H1 (cell line): ENCODE measurements around the gene IL17RD. TPM values are rescaled to one million over a fixed set of nuclear protein-coding genes. Genes with fewer than 3 reads are reported as not detected.
A peak's percentile ranks its signal among the peaks of the same experiment; 100 is the strongest.

ENCODE experiments used
- CTCF ChIA-PET: fragments of 300-600 bp; sonication (Branson Sonifier 250); formaldehyde crosslinking; loops from one replicate; lab custom pipeline; 2021; ENCODE audit not compliant: partially characterized antibody; lab: Charles Lee
- POLR2A ChIA-PET: fragments of 300-600 bp; sonication (Branson Sonifier 250); formaldehyde crosslinking; loops from one replicate; lab custom pipeline; 2021; ENCODE audit warnings: inconsistent platforms; ENCODE audit not compliant: partially characterized antibody; lab: Charles Lee
- DNase-seq, 2 experiments: peaks; one replicate each; pipeline versions ENCODE4 v3.0.0 to v3.0.0-alpha.2; 2010 to 2022; ENCODE audit warnings: low spot score in 2 of 2, low read depth in 1 of 2, mixed read lengths in 1 of 2
- FAIRE-seq: peaks from 2 replicates; lab custom pipeline; 2011; peaks lifted over from hg19 to GRCh38; lab: Jason Lieb, UNC
- H2AFZ ChIP-seq: 2 replicates; pipeline ENCODE4 v1.8.1; 2012; ENCODE audit warnings: low read length, inconsistent platforms
- H2AK5ac ChIP-seq: 2 replicates; pipeline ENCODE4 v1.6.1; 2013; ENCODE audit warnings: low read depth, low read length
- H2BK120ac ChIP-seq: replicated peaks from 2 replicates; pipeline ENCODE3; 2013; ENCODE audit warnings: low read depth, low read length, inconsistent platforms
- H2BK12ac ChIP-seq: 2 replicates; pipeline ENCODE4 v1.6.1; 2013; ENCODE audit warnings: low read depth, low read length
- H2BK15ac ChIP-seq: 2 replicates; pipeline ENCODE4 v1.6.1; 2013; ENCODE audit warnings: low read length
- H2BK20ac ChIP-seq: 2 replicates; pipeline ENCODE4 v1.6.1; 2013; ENCODE audit warnings: low read length
- H2BK5ac ChIP-seq: 2 replicates; pipeline ENCODE4 v1.6.1; 2013; ENCODE audit warnings: low read depth, low read length
- H3K14ac ChIP-seq: 2 replicates; pipeline ENCODE4 v1.6.1; 2013; ENCODE audit warnings: inconsistent platforms; ENCODE audit not compliant: insufficient read length
- H3K18ac ChIP-seq: 2 replicates; pipeline ENCODE4 v1.6.1; 2013; ENCODE audit warnings: low read length; ENCODE audit errors: extremely low read depth
- H3K23ac ChIP-seq: 2 replicates; pipeline ENCODE4 v1.6.1; 2013; ENCODE audit warnings: inconsistent platforms; ENCODE audit not compliant: insufficient read length
- H3K23me2 ChIP-seq: 2 replicates; pipeline ENCODE4 v1.6.1; 2013; ENCODE audit warnings: low read depth, low read length
- H3K27ac ChIP-seq: 2 replicates; pipeline ENCODE4 v1.6.1; 2011; ENCODE audit warnings: low read depth, low read length, inconsistent platforms
- H3K27me3 ChIP-seq, 4 experiments: replicated peaks in 1 of 4; 1 replicate in 1 of 4; 2 replicates in 3 of 4; pipeline versions ENCODE4 v1.6.1 to v1.8.1; 2011 to 2013; ENCODE audit warnings: low read length in 3 of 4, mild to moderate bottlenecking in 3 of 4, inconsistent platforms in 2 of 4, mixed read lengths in 2 of 4, moderate library complexity in 1 of 4; ENCODE audit not compliant: control insufficient read depth in 3 of 4, insufficient read depth in 3 of 4; ENCODE audit errors: extremely low read depth in 1 of 4
- H3K36me3 ChIP-seq, 4 experiments: 2 replicates each; pipeline versions ENCODE4 v1.6.1 to v1.8.1; 2011 to 2013; ENCODE audit warnings: mild to moderate bottlenecking in 4 of 4, low read length in 3 of 4, moderate library complexity in 2 of 4, control low read depth in 1 of 4, inconsistent platforms in 1 of 4; ENCODE audit not compliant: insufficient read depth in 4 of 4, control insufficient read depth in 2 of 4
- H3K4ac ChIP-seq: replicated peaks from 2 replicates; pipeline ENCODE3; 2013; ENCODE audit warnings: low read length, low read depth, mixed read lengths, inconsistent platforms; ENCODE audit not compliant: insufficient read length
- H3K4me1 ChIP-seq, 4 experiments: replicated peaks in 1 of 4; 1 replicate in 1 of 4; 2 replicates in 3 of 4; pipeline versions ENCODE4 v1.6.1 to v1.8.1; 2011 to 2013; ENCODE audit warnings: low read length in 3 of 4, inconsistent platforms in 2 of 4, mixed read lengths in 1 of 4; ENCODE audit not compliant: insufficient read depth in 4 of 4, control insufficient read depth in 3 of 4
- H3K4me2 ChIP-seq, 2 experiments: 2 replicates each; pipeline versions ENCODE4 v1.6.1 to v1.8.1; 2011 to 2013; ENCODE audit warnings: low read depth in 2 of 2, low read length in 2 of 2, control low read depth in 1 of 2, inconsistent platforms in 1 of 2, mild to moderate bottlenecking in 1 of 2; ENCODE audit not compliant: insufficient read depth in 1 of 2
- H3K4me3 ChIP-seq, 4 experiments: fragments of 200-600, 300-600 bp in 1 of 4; sonication (generic), shearing (Covaris generic), sonication (Bioruptor Twin) in 1 of 4; 2 replicates each; pipeline versions ENCODE4 v1.5.1 to v1.8.1; 2011 to 2016; ENCODE audit warnings: low read length in 4 of 4, low read depth in 3 of 4, control low read depth in 2 of 4, inconsistent platforms in 2 of 4, mild to moderate bottlenecking in 2 of 4, mixed read lengths in 1 of 4, moderate library complexity in 1 of 4; ENCODE audit not compliant: insufficient read depth in 2 of 4; ENCODE audit errors: extremely low read depth in 1 of 4
- H3K56ac ChIP-seq: replicated peaks from 2 replicates; pipeline ENCODE3; 2013; ENCODE audit warnings: low read depth, mild to moderate bottlenecking, mixed read lengths, low read length, inconsistent platforms; ENCODE audit not compliant: insufficient read length
- H3K79me1 ChIP-seq: 2 replicates; pipeline ENCODE4 v1.6.1; 2013; ENCODE audit warnings: low read depth, low read length, control low read depth
- H3K79me2 ChIP-seq, 2 experiments: 2 replicates each; pipeline versions ENCODE4 v1.6.1 to v1.8.1; 2012 to 2013; ENCODE audit warnings: low read length in 2 of 2, mild to moderate bottlenecking in 2 of 2, inconsistent platforms in 1 of 2; ENCODE audit not compliant: insufficient read depth in 2 of 2, control insufficient read depth in 1 of 2
- H3K9ac ChIP-seq, 4 experiments: replicated peaks in 1 of 4; 1 replicate in 1 of 4; 2 replicates in 3 of 4; pipeline versions ENCODE4 v1.6.1 to v1.8.1; 2011 to 2013; ENCODE audit warnings: low read depth in 3 of 4, low read length in 3 of 4, control low read depth in 2 of 4, mild to moderate bottlenecking in 2 of 4, moderate library complexity in 2 of 4, inconsistent platforms in 1 of 4; ENCODE audit errors: extremely low read depth in 1 of 4
- H3K9me3 ChIP-seq, 2 experiments: 2 replicates each; pipeline versions ENCODE4 v1.6.1 to v1.8.1; 2012 to 2013; ENCODE audit warnings: mild to moderate bottlenecking in 2 of 2, moderate library complexity in 2 of 2, control low read depth in 1 of 2, inconsistent platforms in 1 of 2, low read depth in 1 of 2, low read length in 1 of 2, mixed read lengths in 1 of 2; ENCODE audit not compliant: insufficient read depth in 2 of 2
- H4K20me1 ChIP-seq, 2 experiments: replicated peaks in 1 of 2; 2 replicates each; pipeline versions ENCODE3 to v1.8.1; 2011 to 2013; ENCODE audit warnings: inconsistent platforms in 2 of 2, low read length in 2 of 2, mild to moderate bottlenecking in 1 of 2; ENCODE audit not compliant: insufficient read depth in 2 of 2, control insufficient read depth in 1 of 2
- H4K5ac ChIP-seq: 2 replicates; pipeline ENCODE4 v1.6.1; 2013; ENCODE audit warnings: low read length, low read depth, mixed read lengths, inconsistent platforms; ENCODE audit not compliant: insufficient read length
- H4K8ac ChIP-seq: 2 replicates; pipeline ENCODE4 v1.8.0; 2013; ENCODE audit warnings: mild to moderate bottlenecking, moderate library complexity, low read length, inconsistent platforms; ENCODE audit not compliant: insufficient read depth; ENCODE audit errors: extremely low read depth
- H4K91ac ChIP-seq: replicated peaks from 2 replicates; pipeline ENCODE3; 2013; ENCODE audit warnings: low read length, mixed read lengths, inconsistent platforms; ENCODE audit not compliant: insufficient read length
- ASH2L ChIP-seq: fragments of 200-600, 300-600 bp; sonication (generic); IDR thresholded peaks from one replicate; pipeline ENCODE4 v1.7.1; 2017; ENCODE audit warnings: low read length
- EGR1 ChIP-seq: IDR thresholded peaks from 2 replicates; pipeline ENCODE4 v1.6.1; 2011; ENCODE audit warnings: low read depth, low read length, borderline replicate concordance
- WGBS, 2 experiments: shearing (Covaris generic) in 1 of 2; methylation state at CpG; one replicate each; pipeline versions ENCODE4 v1.1.6 to v1.1.7; 2013 to 2015; ENCODE audit warnings: low lambda C conversion rate in 2 of 2, mixed read lengths in 2 of 2, inconsistent platforms in 1 of 2, low coverage in 1 of 2, missing lambda C conversion rate in 1 of 2; ENCODE audit not compliant: insufficient replicate concordance in 2 of 2, insufficient coverage in 1 of 2, insufficient read length in 1 of 2; ENCODE audit errors: extremely low coverage in 1 of 2, missing lambda C conversion rate in 1 of 2; 5-methylcytosine and 5-hydroxymethylcytosine counted together
- polyA plus RNA-seq, 7 experiments: library from polyadenylated mRNA; depleted of rRNA in 3 of 7; stranded (reverse) in 5 of 7; unstranded in 2 of 7; fragments of >200 nt in 5 of 7; fragments of 200-250 nt in 2 of 7; gene quantifications; 1 replicate in 5 of 7; 2 replicates in 1 of 7; 4 replicates in 1 of 7; pipeline versions ENCODE4 v1.2.1 to v1.2.3, GENCODE V29; 2011 to 2013; ENCODE audit warnings: missing spikeins in 2 of 7, mixed read lengths in 2 of 7
- total RNA-seq: library from RNA; stranded (reverse); fragmentation: NEBNext Ultra II Directional; extraction: Animal tissue kit (Norgen Biotek cat#: 25700); gene quantifications from 2 replicates; pipeline ENCODE4 v1.2.1, GENCODE V29; 2021

IL17RD gene
- total and polyA plus RNA-seq, 2 of the 8 experiments (the other 6 are each of a cell fraction or from before 2014, with no cell fraction given): 10.9 to 48.9 TPM

DNA sequence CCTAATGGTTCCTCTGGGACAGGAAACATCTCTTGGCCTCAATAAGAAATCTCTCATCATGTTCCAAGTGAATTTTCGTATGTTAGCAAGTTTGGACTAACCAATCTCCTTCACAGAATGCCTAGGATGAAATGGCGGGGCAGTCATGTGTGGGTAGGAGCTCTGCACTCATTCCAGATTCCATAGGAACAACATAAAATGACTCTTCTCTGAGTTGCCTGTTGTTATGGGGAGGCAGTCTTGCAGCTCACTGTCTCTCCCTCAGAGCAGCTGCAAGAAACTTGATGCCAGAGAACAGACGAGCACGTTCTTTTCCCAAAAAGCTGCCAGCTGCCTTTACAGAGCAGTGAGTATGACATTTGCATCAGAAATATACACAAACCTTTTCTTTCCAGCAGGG is 70.6 kb downstream of the IL17RD start:
- Histone ChIP-seq H3K56ac (no peak overlapping the region), H3K4me1 (peaks cover 0 to 3% (median 1%) of the 10 kb centered on the region in 4 experiments; a peak in 3 of 7 replicates), H3K23me2 (no peaks in the 10 kb centered on the region), H2AK5ac (no peak overlapping the region), H3K79me2 (no peaks in the 10 kb centered on the region), H3K27ac (no peak overlapping the region), H3K4ac (no peak overlapping the region), H3K9ac (no peak overlapping the region), H3K14ac (no peak overlapping the region), H4K8ac (no peak overlapping the region), H2BK5ac (no peak overlapping the region), H4K5ac (no peak overlapping the region), H3K4me2 (no peak overlapping the region), H2BK15ac (no peak overlapping the region; the same call in 1 of the 2 replicates), H3K4me3 (no peak overlapping the region), H2BK12ac (no peak overlapping the region), H3K23ac (no peak overlapping the region), H3K9me3 (no peaks in the 10 kb centered on the region), H2BK20ac (no peak overlapping the region), H2BK120ac (no peak overlapping the region), H3K27me3 (no peaks in the 10 kb centered on the region), H3K79me1 (no peaks in the 10 kb centered on the region; the same call in 1 of the 2 replicates), H4K91ac (no peak overlapping the region), H2AFZ (no peak overlapping the region), H4K20me1 (no peaks in the 10 kb centered on the region), H3K18ac (no peak overlapping the region), H3K36me3 (peaks cover 0 to 25% (median 6%) of the 10 kb centered on the region in 4 experiments; a peak in 6 of 8 replicates)
- POLR2A ChIA-PET: no interaction called here
- CTCF ChIA-PET: interaction anchor here (0.5 to 3.0 kb wide), 7 partner anchors 32 to 330 kb away, joined by 3 to 11 read pairs (median 4); no protein-coding TSS in a partner anchor
- FAIRE-seq: peak; percentile 50
- WGBS, 2 experiments: 73% methylated on average over 4 of the region's 4 CpGs; no CpG with 5 or more reads in 1 of the 2 experiments
- DNase-seq: no peak
- TF ChIP-seq EGR1: no peak
- no peak for TF ChIP-seq ASH2L
